Esophagus squamous epithelium (tissue), 4 donors: ENCODE data around the gene PNKD.

Source experiments
- POLR2A ChIP-seq, 4 donors: fragments of 450-650 bp; IDR thresholded peaks; one replicate each; pipeline ENCODE4 v1.6.1; 2017; ENCODE audit warnings: antibody characterized with exemption in 4 of 4, mild to moderate bottlenecking in 4 of 4, moderate library complexity in 3 of 4
- TF ChIP-seq, protein P1 (sequence below), 6 experiments: fragments of 450-650 bp in 4 of 6; fragments of 200-600 bp in 2 of 6; sonication (generic) in 2 of 6; IDR thresholded peaks; one replicate each; pipeline ENCODE4 v1.5.1; 2016 to 2019; ENCODE audit warnings: antibody characterized with exemption in 6 of 6, mild to moderate bottlenecking in 4 of 6, moderate library complexity in 4 of 6

DNA sequence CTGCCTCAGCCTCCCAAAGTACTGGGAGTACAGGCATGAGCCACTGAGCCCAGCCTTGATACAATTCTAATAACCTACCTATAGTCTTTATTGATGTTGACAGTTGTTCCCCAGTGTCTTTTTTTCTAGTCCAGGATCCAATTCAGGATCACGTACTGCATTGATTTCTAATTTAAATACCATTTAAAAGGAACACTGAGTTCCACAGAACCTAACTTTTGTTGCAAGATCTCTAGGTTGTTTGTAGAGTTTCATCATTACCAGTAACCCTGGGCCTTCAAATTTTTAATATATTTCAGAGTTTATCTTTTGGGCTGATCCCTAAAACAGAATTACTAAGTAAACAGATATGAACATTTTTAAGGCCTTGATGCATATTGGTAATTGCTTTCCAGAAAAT is 43.0 kb downstream of the PNKD start:
- TF ChIP-seq, protein P1, sequence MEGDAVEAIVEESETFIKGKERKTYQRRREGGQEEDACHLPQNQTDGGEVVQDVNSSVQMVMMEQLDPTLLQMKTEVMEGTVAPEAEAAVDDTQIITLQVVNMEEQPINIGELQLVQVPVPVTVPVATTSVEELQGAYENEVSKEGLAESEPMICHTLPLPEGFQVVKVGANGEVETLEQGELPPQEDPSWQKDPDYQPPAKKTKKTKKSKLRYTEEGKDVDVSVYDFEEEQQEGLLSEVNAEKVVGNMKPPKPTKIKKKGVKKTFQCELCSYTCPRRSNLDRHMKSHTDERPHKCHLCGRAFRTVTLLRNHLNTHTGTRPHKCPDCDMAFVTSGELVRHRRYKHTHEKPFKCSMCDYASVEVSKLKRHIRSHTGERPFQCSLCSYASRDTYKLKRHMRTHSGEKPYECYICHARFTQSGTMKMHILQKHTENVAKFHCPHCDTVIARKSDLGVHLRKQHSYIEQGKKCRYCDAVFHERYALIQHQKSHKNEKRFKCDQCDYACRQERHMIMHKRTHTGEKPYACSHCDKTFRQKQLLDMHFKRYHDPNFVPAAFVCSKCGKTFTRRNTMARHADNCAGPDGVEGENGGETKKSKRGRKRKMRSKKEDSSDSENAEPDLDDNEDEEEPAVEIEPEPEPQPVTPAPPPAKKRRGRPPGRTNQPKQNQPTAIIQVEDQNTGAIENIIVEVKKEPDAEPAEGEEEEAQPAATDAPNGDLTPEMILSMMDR (IDR thresholded peaks at IDR 0.05): no peak
- TF ChIP-seq POLR2A (IDR thresholded peaks at IDR 0.05): no peak
